ENCODE results near the gene HTR2B. TPM values are rescaled to one million over a fixed set of nuclear protein-coding genes. Genes with fewer than 3 reads are reported as not detected.

HTR2B gene
- total and polyA plus RNA-seq, 5 donors from 2014 or later, result 0.08 to 1.2 (median 0.28) TPM

DNA sequence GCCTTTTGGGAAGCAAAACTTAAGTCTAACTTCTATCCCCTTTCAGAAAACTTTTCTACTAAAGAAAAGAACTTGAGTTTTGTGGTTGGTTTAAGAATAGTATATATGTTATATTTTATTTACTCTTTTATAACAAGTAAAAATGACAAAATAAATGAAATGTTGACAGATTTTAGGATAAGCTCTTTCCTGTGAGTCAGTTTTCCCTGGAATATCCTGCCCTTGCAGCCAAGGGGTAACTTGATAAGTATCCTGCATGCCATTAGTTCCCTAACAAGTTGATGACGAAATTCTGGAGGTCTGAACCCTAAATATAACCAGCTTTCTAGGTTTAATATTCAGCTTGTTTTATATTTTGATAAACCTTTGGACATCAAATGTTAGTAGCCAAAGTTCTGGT, 7.3 kb upstream of the HTR2B start:
- ATAC-seq (ENCODE audit: low read depth in 2 of 2) (no peak), DNase-seq (no peak)
- peaks cover 3 to 15% (median 7%) of the 10 kb centered on the region in 4 donors for H3K4me1 Mint-ChIP-seq
- H3K27ac Mint-ChIP-seq, result no peak overlapping the region
- Histone ChIP-seq H3K27me3 (ENCODE audit: control insufficient read depth, insufficient read depth, low read length) (no peaks in the 10 kb centered on the region), H3K36me3 (ENCODE audit: control insufficient read depth, insufficient read depth, low read length) (no peaks in the 10 kb centered on the region), H3K4me3 (ENCODE audit: low read depth, low read length) (no peak overlapping the region), H3K27ac (ENCODE audit: insufficient read depth, low read length, poor library complexity, severe bottlenecking) (no peak overlapping the region), H3K9me3 (ENCODE audit: control insufficient read depth in 2 of 2, low read length in 2 of 2) (no peaks in the 10 kb centered on the region), H3K4me1 (ENCODE audit: control insufficient read depth, insufficient read depth, low read length, poor library complexity, severe bottlenecking) (no peaks in the 10 kb centered on the region)
- H3K36me3 Mint-ChIP-seq, result no peaks in the 10 kb centered on the region
- H3K27me3 Mint-ChIP-seq, result no peaks in the 10 kb centered on the region
- H3K4me3 Mint-ChIP-seq, result no peak overlapping the region
- H3K9me3 Mint-ChIP-seq, result no peaks in the 10 kb centered on the region

DNA sequence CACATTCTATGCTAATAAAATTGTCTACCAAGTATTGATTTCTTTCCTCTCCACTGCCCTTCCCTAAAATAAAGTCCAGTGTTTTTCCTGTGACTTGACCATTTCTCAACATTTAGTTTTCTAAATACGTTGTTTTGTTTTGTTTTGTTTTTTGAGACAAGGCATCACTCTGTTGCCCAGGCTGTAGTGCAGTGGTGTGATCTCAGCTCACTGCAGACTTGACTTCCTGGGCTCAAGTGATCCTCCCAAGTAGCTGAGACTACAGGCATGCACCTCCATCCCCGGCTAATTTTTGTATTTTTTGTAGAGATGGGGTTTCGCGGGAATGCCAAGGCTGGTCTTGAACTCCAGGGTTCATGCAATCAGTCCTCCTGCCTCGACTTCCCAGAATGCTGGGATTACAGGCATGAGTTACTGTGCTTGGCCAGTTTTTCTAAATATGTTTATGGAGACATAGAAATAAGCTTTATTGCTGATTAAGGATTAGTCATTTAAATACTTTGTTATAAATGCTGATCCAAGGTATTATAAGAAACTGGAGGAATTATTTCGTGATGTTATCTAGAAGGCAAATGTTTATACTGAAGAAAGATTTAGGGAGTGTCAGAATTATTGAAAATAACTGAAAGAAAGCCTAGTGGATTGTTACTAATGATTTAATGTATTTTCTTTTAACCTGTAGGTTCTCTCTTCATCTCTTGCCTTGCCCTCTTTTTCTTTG, 5.7 kb upstream of the HTR2B start:
- no peaks in the 10 kb centered on the region for H3K27me3 Mint-ChIP-seq
- H3K4me1 ChIP-seq (ENCODE audit: control insufficient read depth, insufficient read depth, low read length, poor library complexity, severe bottlenecking), result peaks cover 4% of the 10 kb centered on the region
- H3K27ac ChIP-seq (ENCODE audit: insufficient read depth, low read length, poor library complexity, severe bottlenecking), result no peak overlapping the region
- DNase-seq (no peak), ATAC-seq (ENCODE audit: low read depth in 2 of 2) (no peak)
- H3K27me3 ChIP-seq (ENCODE audit: control insufficient read depth, insufficient read depth, low read length), result no peaks in the 10 kb centered on the region
- H3K4me3 Mint-ChIP-seq, result no peak overlapping the region
- H3K4me1 Mint-ChIP-seq, result peaks cover under 1 to 16% (median 7%) of the 10 kb centered on the region in 4 donors
- no peak overlapping the region for H3K4me3 ChIP-seq (ENCODE audit: low read depth, low read length)
- H3K9me3 ChIP-seq (ENCODE audit: control insufficient read depth in 2 of 2, low read length in 2 of 2), result no peaks in the 10 kb centered on the region
- no peaks in the 10 kb centered on the region for H3K36me3 ChIP-seq (ENCODE audit: control insufficient read depth, insufficient read depth, low read length)
- H3K9me3 Mint-ChIP-seq, result no peaks in the 10 kb centered on the region
- H3K36me3 Mint-ChIP-seq, result no peaks in the 10 kb centered on the region
- H3K27ac Mint-ChIP-seq, result peak overlapping the region in 1 of 3 donors; percentile 65

DNA sequence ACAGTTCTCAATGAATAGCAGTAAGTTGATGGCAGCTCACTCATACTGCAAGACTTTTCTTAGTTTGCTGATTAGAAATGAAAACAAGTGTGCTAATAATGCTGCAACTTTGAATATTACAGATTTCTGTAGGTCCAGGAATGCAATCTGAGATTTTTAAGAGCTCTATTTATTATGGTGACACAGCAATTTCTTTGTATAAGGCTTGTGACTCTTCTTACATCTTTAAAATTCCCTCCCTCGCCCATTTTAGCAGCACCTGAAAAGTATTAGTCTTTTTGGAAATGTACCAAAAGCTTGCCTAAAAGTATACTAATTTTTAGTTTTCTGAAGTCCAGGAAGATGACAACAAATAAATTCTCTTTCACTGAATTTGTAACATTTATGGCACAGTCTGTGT, 4.4 kb upstream of the HTR2B start:
- DNase-seq (no peak), ATAC-seq (ENCODE audit: low read depth in 2 of 2) (no peak)
- Mint-ChIP-seq H3K4me1 (peaks cover 13 to 24% (median 17%) of the 10 kb centered on the region in 4 donors), H3K27ac (no peak overlapping the region), H3K9me3 (no peaks in the 10 kb centered on the region), H3K4me3 (no peak overlapping the region), H3K36me3 (no peaks in the 10 kb centered on the region), H3K27me3 (no peaks in the 10 kb centered on the region)
- H3K27me3 ChIP-seq (ENCODE audit: control insufficient read depth, insufficient read depth, low read length), result no peaks in the 10 kb centered on the region
- H3K4me1 ChIP-seq (ENCODE audit: control insufficient read depth, insufficient read depth, low read length, poor library complexity, severe bottlenecking), result peaks cover 14% of the 10 kb centered on the region
- H3K9me3 ChIP-seq (ENCODE audit: control insufficient read depth in 2 of 2, low read length in 2 of 2), result no peaks in the 10 kb centered on the region
- no peak overlapping the region for H3K27ac ChIP-seq (ENCODE audit: insufficient read depth, low read length, poor library complexity, severe bottlenecking)
- H3K36me3 ChIP-seq (ENCODE audit: control insufficient read depth, insufficient read depth, low read length), result no peaks in the 10 kb centered on the region
- H3K4me3 ChIP-seq (ENCODE audit: low read depth, low read length), result no peak overlapping the region

DNA sequence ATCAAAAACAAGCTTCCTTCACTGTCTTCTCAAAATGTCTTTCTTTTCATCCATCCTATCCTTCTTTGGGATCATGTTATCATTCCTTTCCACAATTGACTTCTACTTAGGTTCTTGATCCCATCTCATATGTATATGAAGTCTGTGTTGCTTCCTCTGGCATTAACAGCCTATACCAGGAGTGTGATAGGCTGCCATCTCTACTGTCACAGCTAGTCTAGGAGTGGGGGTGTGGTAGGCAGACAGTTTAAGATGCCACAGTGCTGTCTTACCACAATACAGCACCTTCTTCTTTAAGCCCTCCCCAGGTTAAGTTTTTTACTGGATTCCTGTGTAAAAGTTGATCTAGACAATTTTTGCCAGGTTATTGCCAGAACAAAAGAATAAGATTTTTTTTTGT, 3.7 kb upstream of the HTR2B start:
- peaks cover 21% of the 10 kb centered on the region for H3K4me1 ChIP-seq (ENCODE audit: control insufficient read depth, insufficient read depth, low read length, poor library complexity, severe bottlenecking)
- H3K27ac Mint-ChIP-seq, result no peak overlapping the region
- ATAC-seq (ENCODE audit: low read depth in 2 of 2), result no peak
- H3K36me3 Mint-ChIP-seq, result no peaks in the 10 kb centered on the region
- H3K4me3 ChIP-seq (ENCODE audit: low read depth, low read length), result no peak overlapping the region
- no peak overlapping the region for H3K27ac ChIP-seq (ENCODE audit: insufficient read depth, low read length, poor library complexity, severe bottlenecking)
- no peak for DNase-seq
- H3K27me3 ChIP-seq (ENCODE audit: control insufficient read depth, insufficient read depth, low read length), result no peaks in the 10 kb centered on the region
- no peaks in the 10 kb centered on the region for H3K36me3 ChIP-seq (ENCODE audit: control insufficient read depth, insufficient read depth, low read length)
- no peaks in the 10 kb centered on the region for H3K27me3 Mint-ChIP-seq
- H3K4me3 Mint-ChIP-seq, result no peak overlapping the region
- no peaks in the 10 kb centered on the region for H3K9me3 ChIP-seq (ENCODE audit: control insufficient read depth in 2 of 2, low read length in 2 of 2)
- no peaks in the 10 kb centered on the region for H3K9me3 Mint-ChIP-seq
- peaks cover 18 to 27% (median 22%) of the 10 kb centered on the region in 4 donors for H3K4me1 Mint-ChIP-seq

DNA sequence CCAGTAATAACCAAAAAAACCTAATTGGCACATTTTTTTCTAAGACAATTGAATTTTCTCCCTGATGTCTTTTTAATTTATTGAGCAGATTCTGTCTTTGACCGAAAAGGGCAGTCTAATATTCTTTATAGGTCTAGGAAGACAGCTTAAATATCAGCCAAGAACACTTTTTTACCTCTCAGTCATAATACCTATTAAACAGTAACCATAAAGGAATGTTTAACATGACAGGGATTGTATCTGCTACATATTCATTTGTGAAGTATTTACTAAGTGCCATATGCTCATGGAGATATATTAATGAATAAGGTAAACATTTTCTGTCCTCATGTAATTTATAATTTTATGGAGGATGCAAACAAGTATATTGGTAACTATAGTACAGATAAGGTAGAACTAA, 3.1 kb upstream of the HTR2B start:
- H3K27me3 ChIP-seq (ENCODE audit: control insufficient read depth, insufficient read depth, low read length), result no peaks in the 10 kb centered on the region
- H3K27ac ChIP-seq (ENCODE audit: insufficient read depth, low read length, poor library complexity, severe bottlenecking), result no peak overlapping the region
- Mint-ChIP-seq H3K9me3 (no peaks in the 10 kb centered on the region), H3K36me3 (no peaks in the 10 kb centered on the region), H3K27me3 (no peaks in the 10 kb centered on the region), H3K4me3 (no peak overlapping the region), H3K4me1 (peaks cover 18 to 33% (median 27%) of the 10 kb centered on the region in 4 donors), H3K27ac (no peak overlapping the region)
- H3K4me1 ChIP-seq (ENCODE audit: control insufficient read depth, insufficient read depth, low read length, poor library complexity, severe bottlenecking), result peaks cover 24% of the 10 kb centered on the region
- no peak overlapping the region for H3K4me3 ChIP-seq (ENCODE audit: low read depth, low read length)
- DNase-seq (no peak), ATAC-seq (ENCODE audit: low read depth in 2 of 2) (no peak)
- H3K36me3 ChIP-seq (ENCODE audit: control insufficient read depth, insufficient read depth, low read length), result no peaks in the 10 kb centered on the region
- H3K9me3 ChIP-seq (ENCODE audit: control insufficient read depth in 2 of 2, low read length in 2 of 2), result no peaks in the 10 kb centered on the region

DNA sequence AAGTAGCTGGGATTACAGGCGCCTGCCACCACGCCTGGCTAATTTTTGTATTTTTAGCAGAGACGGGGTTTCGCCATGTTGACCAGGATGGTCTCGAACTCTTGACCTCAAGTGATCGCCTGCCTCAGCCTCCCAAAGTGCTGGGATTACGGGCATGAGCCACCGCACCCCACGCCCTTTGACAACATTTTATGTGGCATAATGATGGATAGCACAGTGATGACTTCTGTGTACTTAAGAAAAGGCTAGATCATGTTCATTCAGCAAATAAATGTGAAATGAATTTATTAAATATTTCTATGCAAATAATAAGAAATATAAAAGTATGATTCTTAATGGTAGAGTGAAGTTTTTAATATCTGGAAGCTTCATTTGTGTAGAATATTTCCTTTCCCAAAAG, 2.6 kb upstream of the HTR2B start:
- no peak overlapping the region for H3K4me3 Mint-ChIP-seq
- H3K9me3 Mint-ChIP-seq, result no peaks in the 10 kb centered on the region
- Histone ChIP-seq H3K4me3 (ENCODE audit: low read depth, low read length) (no peak overlapping the region), H3K4me1 (ENCODE audit: control insufficient read depth, insufficient read depth, low read length, poor library complexity, severe bottlenecking) (peaks cover 24% of the 10 kb centered on the region), H3K36me3 (ENCODE audit: control insufficient read depth, insufficient read depth, low read length) (no peaks in the 10 kb centered on the region), H3K27me3 (ENCODE audit: control insufficient read depth, insufficient read depth, low read length) (no peaks in the 10 kb centered on the region), H3K27ac (ENCODE audit: insufficient read depth, low read length, poor library complexity, severe bottlenecking) (no peak overlapping the region), H3K9me3 (ENCODE audit: control insufficient read depth in 2 of 2, low read length in 2 of 2) (no peaks in the 10 kb centered on the region)
- no peaks in the 10 kb centered on the region for H3K27me3 Mint-ChIP-seq
- DNase-seq (no peak), ATAC-seq (ENCODE audit: low read depth in 2 of 2) (no peak)
- H3K4me1 Mint-ChIP-seq, result peaks cover 18 to 33% (median 27%) of the 10 kb centered on the region in 4 donors
- H3K36me3 Mint-ChIP-seq, result no peaks in the 10 kb centered on the region
- peak overlapping the region in 1 of 3 donors; percentile 20 for H3K27ac Mint-ChIP-seq

DNA sequence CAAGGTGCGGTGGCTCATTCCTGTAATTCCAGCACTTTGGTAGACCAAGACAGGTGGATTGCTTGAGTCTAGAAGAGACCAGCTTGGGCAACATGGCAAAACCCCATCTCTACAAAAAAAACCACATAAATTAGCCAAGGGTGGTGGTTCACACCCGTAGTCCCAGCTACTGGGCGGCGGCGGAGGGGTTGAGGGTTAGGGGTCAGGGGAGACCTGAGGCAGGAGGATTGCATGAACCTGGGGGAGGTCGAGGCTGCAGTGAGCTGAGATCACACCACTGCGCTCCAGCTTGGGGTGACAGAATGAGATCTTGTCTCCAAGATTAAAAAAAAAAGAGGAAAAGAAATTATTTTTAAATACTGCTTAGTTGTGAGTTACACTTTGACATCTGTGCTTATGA, 1.3 kb upstream of the HTR2B start:
- no peaks in the 10 kb centered on the region for H3K27me3 ChIP-seq (ENCODE audit: control insufficient read depth, insufficient read depth, low read length)
- Mint-ChIP-seq H3K27me3 (no peaks in the 10 kb centered on the region), H3K4me1 (peaks cover 23 to 33% (median 27%) of the 10 kb centered on the region in 4 donors), H3K4me3 (no peak overlapping the region), H3K36me3 (no peaks in the 10 kb centered on the region), H3K27ac (no peak overlapping the region), H3K9me3 (no peaks in the 10 kb centered on the region)
- H3K4me3 ChIP-seq (ENCODE audit: low read depth, low read length), result no peak overlapping the region
- H3K9me3 ChIP-seq (ENCODE audit: control insufficient read depth in 2 of 2, low read length in 2 of 2), result no peaks in the 10 kb centered on the region
- DNase-seq, result no peak
- H3K27ac ChIP-seq (ENCODE audit: insufficient read depth, low read length, poor library complexity, severe bottlenecking), result no peak overlapping the region
- ATAC-seq (ENCODE audit: low read depth in 2 of 2), result no peak
- peaks cover 24% of the 10 kb centered on the region for H3K4me1 ChIP-seq (ENCODE audit: control insufficient read depth, insufficient read depth, low read length, poor library complexity, severe bottlenecking)
- no peaks in the 10 kb centered on the region for H3K36me3 ChIP-seq (ENCODE audit: control insufficient read depth, insufficient read depth, low read length)

DNA sequence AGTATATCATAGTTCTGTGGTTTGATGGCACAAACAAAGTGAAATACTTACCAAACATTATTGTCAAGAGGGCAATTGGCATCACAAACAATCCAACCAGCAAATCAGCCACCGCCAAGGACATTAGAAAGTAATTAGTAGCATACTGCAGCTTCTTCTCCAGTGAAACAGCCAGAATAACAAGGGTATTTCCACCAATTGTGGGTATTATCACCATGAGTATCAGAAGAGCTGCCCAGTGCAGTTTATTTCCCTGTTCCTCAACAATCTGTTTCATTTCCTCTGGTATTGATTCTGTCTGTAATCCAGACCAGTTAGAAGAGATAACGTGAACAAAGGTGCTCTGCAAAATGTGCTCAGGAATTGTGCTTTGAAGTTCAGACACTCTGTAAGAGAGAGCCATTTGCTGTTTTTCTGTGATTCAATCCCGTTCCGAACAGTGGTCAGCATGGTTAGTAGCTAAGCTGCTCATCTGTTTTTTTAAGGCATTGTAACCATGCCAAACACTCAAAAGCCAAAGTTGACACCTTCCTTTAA, 1.4 kb downstream of the HTR2B start:
- H3K4me3 ChIP-seq (ENCODE audit: low read depth, low read length), result peak overlapping the region; percentile 61
- no peak overlapping the region for H3K27ac ChIP-seq (ENCODE audit: insufficient read depth, low read length, poor library complexity, severe bottlenecking)
- H3K4me1 ChIP-seq (ENCODE audit: control insufficient read depth, insufficient read depth, low read length, poor library complexity, severe bottlenecking), result peaks cover 24% of the 10 kb centered on the region
- ATAC-seq (ENCODE audit: low read depth in 2 of 2), result no peak
- H3K36me3 ChIP-seq (ENCODE audit: control insufficient read depth, insufficient read depth, low read length), result no peaks in the 10 kb centered on the region
- H3K9me3 ChIP-seq (ENCODE audit: control insufficient read depth in 2 of 2, low read length in 2 of 2), result no peaks in the 10 kb centered on the region
- peaks cover 25 to 44% (median 28%) of the 10 kb centered on the region in 4 donors for H3K4me1 Mint-ChIP-seq
- no peak for DNase-seq
- no peaks in the 10 kb centered on the region for H3K9me3 Mint-ChIP-seq
- no peaks in the 10 kb centered on the region for H3K36me3 Mint-ChIP-seq
- H3K27me3 ChIP-seq (ENCODE audit: control insufficient read depth, insufficient read depth, low read length), result no peaks in the 10 kb centered on the region
- peak overlapping the region; percentile 3 to 78 (median 46) for H3K27ac Mint-ChIP-seq
- peak overlapping the region in 2 of 4 donors; percentile 1 to 54 for H3K4me3 Mint-ChIP-seq
- H3K27me3 Mint-ChIP-seq, result no peaks in the 10 kb centered on the region
